ENCODE results near the gene ACER2.

ACER2 gene

DNA sequence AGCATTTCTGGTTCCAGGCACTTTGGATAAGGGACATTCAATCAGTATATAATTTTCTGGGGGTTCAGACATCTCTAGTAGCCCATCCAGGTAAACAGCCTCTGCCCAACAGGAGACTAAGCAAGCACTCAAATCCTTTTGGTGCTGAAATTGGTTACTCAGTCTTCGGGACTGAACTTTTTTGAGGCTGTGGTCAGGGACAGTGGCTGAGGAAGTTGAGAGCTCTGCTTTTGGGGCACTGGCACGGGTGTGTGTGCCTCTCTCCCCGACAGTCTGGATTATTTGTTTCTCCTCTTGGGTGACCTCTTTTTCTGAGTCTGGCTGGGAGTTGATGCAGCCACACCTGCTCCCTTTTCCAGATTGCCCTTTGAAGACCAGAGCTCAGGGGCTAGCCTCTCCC, 47.6 kb downstream of the ACER2 start:
- Mint-ChIP-seq H3K27me3 (peaks cover 2% of the 10 kb centered on the region), H3K4me3 (no peak overlapping the region), H3K9me3 (ENCODE audit: low read depth) (no peaks in the 10 kb centered on the region), H3K27ac (no peak overlapping the region), H3K4me1 (ENCODE audit: low read depth) (peaks cover 5% of the 10 kb centered on the region), H3K36me3 (peaks cover 3% of the 10 kb centered on the region)

DNA sequence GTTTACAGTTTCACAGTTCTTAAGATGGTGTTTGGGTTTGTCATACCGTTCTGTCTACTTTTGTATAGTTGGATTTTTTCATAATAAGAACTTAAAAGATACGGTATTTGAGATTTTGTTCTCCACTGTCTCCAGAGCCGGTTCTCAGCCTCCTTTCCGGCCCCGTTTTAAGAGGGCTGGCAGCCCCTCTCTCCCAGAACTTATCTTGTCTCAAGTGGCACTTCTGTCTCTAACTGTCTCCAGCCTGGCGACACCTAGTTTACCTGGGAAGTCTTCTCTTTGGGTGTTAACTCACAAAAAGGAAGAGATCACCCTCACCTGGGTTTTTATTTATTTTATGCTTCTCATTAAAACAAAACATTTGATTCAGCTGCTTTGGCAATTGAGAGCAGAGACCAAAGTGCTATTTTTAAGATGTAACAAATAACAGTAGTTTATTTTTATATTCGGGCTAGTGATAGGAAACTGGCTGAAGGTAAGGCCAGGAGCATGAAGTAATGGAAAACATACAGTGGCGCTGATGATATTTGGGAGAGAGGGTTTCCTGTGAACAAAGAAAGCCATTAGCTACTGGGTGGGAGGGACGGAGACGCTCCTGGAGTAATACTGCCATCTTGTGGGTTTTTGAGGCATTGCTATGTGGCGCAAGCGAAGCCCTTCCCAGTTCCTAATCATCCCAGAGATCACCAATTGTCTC, 48.3 kb downstream of the ACER2 start:
- H3K4me3 Mint-ChIP-seq, result peak overlapping the region; percentile 1
- peaks cover 2% of the 10 kb centered on the region for H3K27me3 Mint-ChIP-seq
- H3K27ac Mint-ChIP-seq, result no peak overlapping the region
- H3K9me3 Mint-ChIP-seq (ENCODE audit: low read depth), result no peaks in the 10 kb centered on the region
- peaks cover 5% of the 10 kb centered on the region for H3K4me1 Mint-ChIP-seq (ENCODE audit: low read depth)
- no peaks in the 10 kb centered on the region for H3K36me3 Mint-ChIP-seq

DNA sequence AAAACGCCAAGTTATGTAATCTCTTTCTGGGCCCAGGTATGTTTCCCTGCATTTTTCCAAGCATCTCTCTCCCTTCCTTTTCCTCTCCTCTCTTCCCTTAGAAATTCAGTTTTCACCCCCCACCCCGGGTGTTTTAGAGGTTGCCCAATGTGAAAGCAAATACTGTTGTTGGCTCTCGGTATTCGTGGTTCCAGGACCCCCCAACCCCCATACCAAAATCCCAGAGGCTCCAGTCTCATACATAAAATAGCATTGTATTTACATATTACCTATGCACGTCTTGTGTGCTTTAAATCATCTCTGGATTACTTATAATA, 48.8 kb downstream of the ACER2 start:
- H3K36me3 Mint-ChIP-seq, result no peaks in the 10 kb centered on the region
- peaks cover 2% of the 10 kb centered on the region for H3K27me3 Mint-ChIP-seq
- H3K9me3 Mint-ChIP-seq (ENCODE audit: low read depth), result no peaks in the 10 kb centered on the region
- H3K4me1 Mint-ChIP-seq (ENCODE audit: low read depth), result peaks cover 5% of the 10 kb centered on the region
- no peak overlapping the region for H3K27ac Mint-ChIP-seq
- peak overlapping the region; percentile 1 for H3K4me3 Mint-ChIP-seq

DNA sequence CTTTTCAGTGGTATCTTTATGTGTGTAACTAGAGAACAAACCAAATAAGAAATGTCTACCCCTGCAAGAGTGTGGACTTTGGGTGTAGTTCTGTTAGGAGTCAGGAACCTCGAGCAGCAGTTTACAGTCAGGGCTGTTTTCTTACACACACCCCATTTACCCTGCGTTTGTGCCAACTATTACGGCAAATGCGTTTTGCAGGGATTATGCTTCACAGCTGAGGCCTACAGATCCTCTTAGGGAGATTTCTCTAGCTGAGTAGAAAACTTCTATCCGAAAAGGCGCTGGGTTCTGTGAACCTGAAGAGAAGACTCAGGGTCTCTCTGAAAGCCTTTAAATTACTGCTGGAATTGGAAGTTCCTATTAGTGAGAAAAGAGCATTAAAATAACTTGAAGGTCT, 51.4 kb downstream of the ACER2 start:
- Mint-ChIP-seq H3K27ac (no peak overlapping the region), H3K4me3 (no peak overlapping the region), H3K36me3 (no peaks in the 10 kb centered on the region), H3K9me3 (ENCODE audit: low read depth) (no peaks in the 10 kb centered on the region), H3K4me1 (ENCODE audit: low read depth) (peaks cover 12% of the 10 kb centered on the region), H3K27me3 (peaks cover 2% of the 10 kb centered on the region)

DNA sequence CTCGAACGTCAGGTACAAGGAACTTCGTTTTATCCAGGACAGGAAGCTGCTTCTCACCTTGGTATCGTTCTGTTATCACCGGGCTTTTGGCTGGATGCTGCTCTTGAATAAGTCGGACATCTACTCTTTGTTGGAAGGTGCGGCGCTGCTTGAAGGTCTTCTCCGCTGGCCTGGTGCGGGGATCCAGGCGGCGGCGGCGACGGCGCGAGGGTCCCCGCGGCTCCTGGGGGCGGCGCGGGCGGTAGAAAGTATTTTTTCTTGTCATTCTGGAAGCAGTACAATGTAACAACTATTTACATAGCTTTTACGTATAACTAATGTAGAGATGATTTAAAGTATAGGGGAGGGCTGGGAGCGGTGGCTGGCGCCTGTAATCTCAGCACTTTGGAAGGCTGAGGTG, 52.3 kb downstream of the ACER2 start:
- Mint-ChIP-seq H3K9me3 (ENCODE audit: low read depth) (no peaks in the 10 kb centered on the region), H3K27ac (no peak overlapping the region), H3K36me3 (no peaks in the 10 kb centered on the region), H3K27me3 (peaks cover 2% of the 10 kb centered on the region), H3K4me3 (no peak overlapping the region), H3K4me1 (ENCODE audit: low read depth) (peaks cover 12% of the 10 kb centered on the region)

DNA sequence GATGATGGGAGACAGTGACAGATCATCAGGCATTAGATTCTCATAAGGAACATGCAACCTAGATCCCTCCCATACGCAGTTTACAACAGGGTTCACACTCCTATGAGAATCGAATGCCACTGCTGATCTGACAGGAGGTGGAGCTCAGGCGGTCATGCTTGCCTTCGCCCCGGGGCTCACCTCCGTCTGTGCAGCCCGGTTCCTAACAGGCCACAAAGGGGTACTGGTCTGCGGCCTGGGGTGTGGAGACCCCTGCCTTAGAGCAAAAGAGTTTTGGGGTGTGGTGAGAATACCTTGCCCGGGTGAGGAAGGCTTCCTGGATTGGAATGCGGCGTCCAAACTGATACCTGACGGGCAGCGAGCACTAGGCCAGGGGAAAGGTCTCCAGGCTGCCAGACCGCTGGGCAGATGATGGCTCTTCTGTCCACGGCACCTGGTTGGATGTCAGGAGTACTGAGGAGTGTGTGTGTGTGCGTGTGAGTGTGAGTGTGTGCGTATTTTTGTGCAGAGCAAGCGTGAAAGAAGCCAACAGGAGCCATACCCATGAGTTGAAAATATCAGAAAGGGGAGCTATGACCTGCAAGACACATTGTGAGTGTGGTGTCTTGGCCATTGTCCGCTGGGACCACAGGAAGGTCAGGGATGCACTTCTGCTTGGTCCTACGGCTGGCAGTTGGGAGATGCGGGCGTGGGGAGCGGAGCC, 55.4 kb downstream of the ACER2 start:
- Mint-ChIP-seq H3K27ac (peak overlapping the region; percentile 73), H3K9me3 (ENCODE audit: low read depth) (no peaks in the 10 kb centered on the region), H3K36me3 (no peaks in the 10 kb centered on the region), H3K27me3 (no peaks in the 10 kb centered on the region), H3K4me3 (peak overlapping the region; percentile 88), H3K4me1 (ENCODE audit: low read depth) (peaks cover 6% of the 10 kb centered on the region)

DNA sequence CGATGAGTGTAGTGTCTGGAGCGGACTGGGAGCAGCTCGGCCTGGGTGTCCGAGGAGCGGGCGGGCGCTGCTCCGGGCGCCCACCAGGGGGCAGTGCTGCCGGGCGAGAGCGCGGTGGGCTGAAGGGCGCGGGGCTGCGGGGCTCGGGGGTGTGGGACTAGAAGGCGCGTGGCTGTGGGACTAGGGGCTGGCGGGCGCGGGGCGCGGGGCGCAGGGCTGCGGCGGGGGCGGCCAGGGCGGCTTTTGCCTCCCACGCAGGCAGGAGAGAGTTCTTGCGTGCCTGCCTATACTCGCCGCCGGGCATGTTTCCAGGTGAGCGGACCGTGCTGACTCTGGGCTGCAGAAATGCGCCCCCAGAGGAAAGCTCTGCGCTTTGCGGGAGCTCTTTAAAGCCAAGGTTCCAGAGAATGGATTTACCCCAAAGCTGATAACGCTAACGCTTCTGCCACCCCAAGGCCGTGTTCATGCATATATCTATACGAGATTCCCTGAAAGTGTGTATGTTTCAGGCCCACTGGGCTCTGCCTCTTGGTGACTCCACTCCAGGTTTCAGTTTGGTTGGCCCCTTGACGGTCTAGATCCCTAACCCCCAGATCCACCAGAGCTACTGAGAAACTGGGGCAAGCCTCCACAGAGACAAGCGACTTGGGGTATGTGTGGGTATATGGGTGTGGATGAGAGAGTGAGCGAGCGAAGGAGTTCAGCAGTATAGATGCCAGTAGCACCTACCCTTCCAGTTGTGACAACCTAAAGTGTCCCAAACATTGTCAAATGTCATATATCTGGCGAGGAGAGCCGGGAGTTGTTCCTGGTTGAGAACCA, 56.2 kb downstream of the ACER2 start:
- no peaks in the 10 kb centered on the region for H3K36me3 Mint-ChIP-seq
- peak overlapping the region; percentile 88 for H3K4me3 Mint-ChIP-seq
- H3K27me3 Mint-ChIP-seq, result no peaks in the 10 kb centered on the region
- H3K4me1 Mint-ChIP-seq (ENCODE audit: low read depth), result peaks cover 6% of the 10 kb centered on the region
- H3K27ac Mint-ChIP-seq, result peak overlapping the region; percentile 73
- H3K9me3 Mint-ChIP-seq (ENCODE audit: low read depth), result no peaks in the 10 kb centered on the region

DNA sequence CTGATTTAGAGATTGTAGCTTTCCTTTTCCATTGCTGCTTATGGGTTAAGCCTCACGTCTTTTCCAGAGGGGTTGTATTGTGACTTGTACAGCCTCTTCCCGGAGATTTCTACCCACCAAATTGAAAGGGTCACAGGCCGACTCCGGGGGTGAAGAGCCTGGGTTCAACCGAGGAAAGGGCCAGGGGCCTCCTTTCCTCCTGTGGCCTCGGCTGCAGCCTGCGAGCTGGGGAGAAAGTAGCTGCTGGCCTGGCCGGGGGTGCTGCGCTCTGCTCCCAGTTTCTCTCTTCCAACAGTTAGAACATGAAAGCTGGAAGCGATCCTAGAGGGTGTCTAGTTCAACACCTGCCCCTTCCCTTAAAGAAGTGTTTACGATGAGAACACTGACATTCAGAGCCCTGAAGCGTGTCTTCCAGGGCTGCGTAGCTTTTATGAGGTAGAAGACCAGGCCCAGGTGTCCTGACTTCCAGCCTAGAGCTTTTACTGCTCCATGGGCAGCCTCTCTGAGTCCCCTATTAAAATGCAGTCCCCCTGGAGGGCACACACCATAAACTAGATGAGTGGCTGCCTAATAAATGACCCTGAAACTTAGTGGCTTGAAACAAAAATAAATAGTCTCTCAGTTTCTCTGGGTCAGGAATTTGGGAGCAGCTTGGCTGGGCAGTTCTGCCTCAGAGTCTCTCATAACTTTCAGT, 56.9 kb downstream of the ACER2 start:
- peaks cover 6% of the 10 kb centered on the region for H3K4me1 Mint-ChIP-seq (ENCODE audit: low read depth)
- no peaks in the 10 kb centered on the region for H3K36me3 Mint-ChIP-seq
- H3K27ac Mint-ChIP-seq, result no peak overlapping the region
- H3K27me3 Mint-ChIP-seq, result no peaks in the 10 kb centered on the region
- H3K9me3 Mint-ChIP-seq (ENCODE audit: low read depth), result no peaks in the 10 kb centered on the region
- H3K4me3 Mint-ChIP-seq, result no peak overlapping the region

DNA sequence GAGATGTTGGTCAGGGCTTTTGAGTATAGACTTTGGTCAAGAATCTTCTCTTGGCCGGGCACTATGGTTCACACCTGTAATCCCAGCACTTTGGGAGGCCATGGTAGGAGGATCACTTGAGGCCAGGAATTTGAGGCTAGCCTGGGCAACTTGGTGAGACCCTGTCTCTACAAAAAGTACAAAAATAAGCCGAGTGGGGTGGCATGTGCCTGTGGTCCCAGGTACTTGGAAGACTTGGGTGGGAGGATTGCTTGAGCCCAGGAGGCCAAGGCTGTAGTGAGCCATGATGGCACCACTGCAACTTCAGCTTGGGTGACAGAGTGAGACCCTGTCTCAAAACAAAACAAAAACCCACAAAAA, 57.5 kb downstream of the ACER2 start:
- Mint-ChIP-seq H3K36me3 (no peaks in the 10 kb centered on the region), H3K27me3 (no peaks in the 10 kb centered on the region), H3K4me1 (ENCODE audit: low read depth) (peaks cover 6% of the 10 kb centered on the region), H3K27ac (no peak overlapping the region), H3K9me3 (ENCODE audit: low read depth) (no peaks in the 10 kb centered on the region), H3K4me3 (no peak overlapping the region)

DNA sequence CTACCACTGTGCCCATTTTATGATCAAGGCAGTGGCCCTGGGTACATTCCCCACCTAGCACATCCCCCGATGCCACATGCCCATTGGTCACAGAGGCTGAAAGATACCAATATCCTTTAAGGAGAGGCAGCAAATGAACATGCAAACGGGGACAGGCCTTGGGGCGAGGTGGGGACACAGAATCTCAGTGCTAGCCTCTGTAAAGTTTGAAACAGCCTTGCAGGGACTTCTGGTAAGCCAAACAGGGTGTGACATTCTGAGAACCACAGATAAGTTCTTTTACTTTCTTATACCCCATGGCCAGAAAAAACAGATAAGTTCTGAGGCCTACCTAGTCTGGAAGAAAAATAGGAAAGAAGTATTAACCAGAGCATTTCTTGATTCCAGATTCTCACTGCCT, 60.5 kb downstream of the ACER2 start:
- no peaks in the 10 kb centered on the region for H3K27me3 Mint-ChIP-seq
- no peaks in the 10 kb centered on the region for H3K36me3 Mint-ChIP-seq
- H3K4me1 Mint-ChIP-seq (ENCODE audit: low read depth), result peaks cover 16% of the 10 kb centered on the region
- H3K9me3 Mint-ChIP-seq (ENCODE audit: low read depth), result no peaks in the 10 kb centered on the region
- no peak overlapping the region for H3K27ac Mint-ChIP-seq
- H3K4me3 Mint-ChIP-seq, result no peak overlapping the region

DNA sequence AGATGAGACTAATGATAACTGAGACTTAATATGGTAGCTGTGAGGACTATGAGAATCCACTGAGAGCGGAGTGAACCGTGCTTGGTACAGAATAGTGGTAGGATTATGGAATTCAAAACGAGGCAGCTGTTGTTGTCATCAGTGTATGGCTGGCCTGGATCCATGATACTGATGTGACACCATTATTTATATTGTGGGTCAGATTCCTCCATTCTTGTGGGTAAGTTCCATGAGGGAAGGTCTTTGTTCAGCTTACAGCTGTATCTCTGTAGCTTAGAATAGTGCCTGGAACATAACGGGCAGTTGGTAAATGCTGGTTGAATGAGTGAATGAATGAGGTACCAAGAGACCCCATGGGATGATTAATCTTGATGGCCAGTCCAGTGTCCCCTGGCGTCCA, 61.8 kb downstream of the ACER2 start:
- Mint-ChIP-seq H3K27ac (no peak overlapping the region), H3K36me3 (no peaks in the 10 kb centered on the region), H3K9me3 (ENCODE audit: low read depth) (no peaks in the 10 kb centered on the region), H3K27me3 (no peaks in the 10 kb centered on the region), H3K4me1 (ENCODE audit: low read depth) (peaks cover 13% of the 10 kb centered on the region), H3K4me3 (no peak overlapping the region)

DNA sequence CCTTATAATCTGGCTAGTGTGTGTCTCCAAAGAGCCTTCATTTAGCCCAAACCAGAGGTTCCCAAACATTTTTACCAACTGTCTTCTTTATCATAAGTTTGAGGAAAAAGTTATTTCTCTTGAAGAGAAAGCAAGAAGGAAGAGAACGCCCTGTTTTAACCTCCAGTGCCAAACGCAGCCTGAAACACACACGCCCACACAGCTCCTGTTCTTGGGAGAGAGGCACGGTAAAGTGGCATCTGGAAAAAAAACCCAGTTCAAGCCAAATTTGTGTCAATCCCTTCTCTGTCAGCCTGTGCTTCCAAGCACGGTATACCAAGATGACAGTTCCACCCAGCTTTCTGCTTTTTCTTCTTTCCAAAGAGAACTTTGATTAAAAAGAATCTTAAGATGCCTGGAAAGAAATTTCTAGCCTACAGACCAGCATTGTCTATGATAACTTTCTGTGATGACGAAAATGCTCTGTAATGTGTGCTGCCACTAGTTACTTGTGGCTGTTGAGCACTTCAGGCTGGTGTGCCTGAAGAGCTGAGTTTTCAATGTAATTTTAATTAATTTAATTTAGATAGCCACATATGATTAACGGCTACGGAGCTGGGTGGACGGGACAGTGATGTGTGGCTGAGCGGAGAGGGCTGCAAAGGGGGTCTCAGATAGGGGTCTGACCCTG, 62.3 kb downstream of the ACER2 start:
- Mint-ChIP-seq H3K27ac (no peak overlapping the region), H3K9me3 (ENCODE audit: low read depth) (no peaks in the 10 kb centered on the region), H3K4me3 (no peak overlapping the region), H3K27me3 (no peaks in the 10 kb centered on the region), H3K4me1 (ENCODE audit: low read depth) (peaks cover 13% of the 10 kb centered on the region), H3K36me3 (no peaks in the 10 kb centered on the region)

DNA sequence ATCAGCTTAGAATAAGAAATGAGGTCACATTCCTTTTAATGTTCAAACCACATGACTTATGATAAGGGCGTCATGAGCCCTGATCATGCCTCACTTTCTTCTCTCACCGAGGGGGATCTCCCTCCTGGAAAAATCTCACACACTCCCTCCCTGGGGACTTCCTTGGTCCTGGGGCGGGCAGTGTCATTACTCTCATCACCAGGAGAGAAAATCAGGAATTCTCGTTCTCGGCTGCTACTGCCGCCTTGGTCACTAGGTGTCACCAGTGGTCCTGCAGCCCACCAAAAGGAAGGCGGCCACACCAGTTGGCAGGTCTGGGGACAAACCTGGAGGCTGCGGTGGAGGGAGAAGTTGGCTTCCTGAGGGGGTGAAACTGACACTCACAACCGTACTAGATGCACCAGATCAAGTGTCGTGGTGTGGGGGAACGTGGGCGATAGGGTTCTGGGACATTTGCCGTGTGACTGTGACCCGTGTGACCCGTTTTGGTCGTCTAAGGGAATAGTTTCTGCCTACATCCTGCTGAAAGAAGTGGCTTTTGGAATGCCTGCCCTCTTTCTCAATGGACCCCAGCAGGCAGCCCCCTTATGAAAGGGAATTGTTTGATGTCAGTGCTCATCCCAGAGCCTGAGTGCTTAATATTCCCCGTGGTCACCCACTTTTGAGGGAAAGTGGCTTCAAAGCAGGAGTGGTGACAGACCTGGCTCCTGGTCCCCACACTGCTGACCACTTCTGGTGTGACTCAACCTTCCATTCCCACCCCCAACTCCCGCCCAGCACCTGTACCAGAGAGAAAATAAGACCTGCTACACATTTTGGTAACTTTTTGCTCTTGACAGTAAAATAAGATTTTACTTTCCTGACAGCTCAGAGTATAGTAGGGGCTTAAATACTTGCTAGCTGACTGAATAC, 63.2 kb downstream of the ACER2 start:
- peaks cover 13% of the 10 kb centered on the region for H3K4me1 Mint-ChIP-seq (ENCODE audit: low read depth)
- H3K27me3 Mint-ChIP-seq, result no peaks in the 10 kb centered on the region
- no peaks in the 10 kb centered on the region for H3K9me3 Mint-ChIP-seq (ENCODE audit: low read depth)
- no peak overlapping the region for H3K27ac Mint-ChIP-seq
- no peaks in the 10 kb centered on the region for H3K36me3 Mint-ChIP-seq
- H3K4me3 Mint-ChIP-seq, result peak overlapping the region; percentile 48

DNA sequence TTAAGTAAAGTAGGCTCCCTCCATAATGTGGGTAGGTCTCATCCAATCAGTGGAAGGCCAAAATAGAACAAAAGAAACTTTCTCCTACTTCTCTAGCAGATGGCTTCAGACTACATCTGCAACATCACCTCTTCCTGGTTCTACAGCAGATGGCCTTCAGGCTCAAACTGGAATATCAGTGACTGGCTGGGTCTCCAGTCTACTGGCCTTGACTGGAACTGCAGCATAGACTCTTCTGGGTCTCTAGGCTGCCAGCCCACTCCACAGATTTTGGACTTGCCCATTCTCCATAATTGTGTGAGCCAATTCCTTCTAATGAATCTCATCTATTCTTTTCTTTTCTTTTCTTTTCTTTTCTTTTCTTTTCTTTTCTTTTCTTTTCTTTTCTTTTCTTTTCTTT, 64.8 kb downstream of the ACER2 start:
- no peak overlapping the region for H3K27ac Mint-ChIP-seq
- no peaks in the 10 kb centered on the region for H3K36me3 Mint-ChIP-seq
- peaks cover 13% of the 10 kb centered on the region for H3K4me1 Mint-ChIP-seq (ENCODE audit: low read depth)
- H3K4me3 Mint-ChIP-seq, result no peak overlapping the region
- H3K9me3 Mint-ChIP-seq (ENCODE audit: low read depth), result no peaks in the 10 kb centered on the region
- peaks cover 2% of the 10 kb centered on the region for H3K27me3 Mint-ChIP-seq
